HG02798 (cell line): ENCODE data around the gene GPC5.
"Not testable (repeated sequence)": the region's sequence is repeated elsewhere in the genome, so short reads cannot be mapped to it uniquely, and the experiment has no call there.

Experiments
- ATAC-seq: cut with Tn5 transposase; IDR thresholded peaks from one replicate; pipeline ENCODE4 v1.9.1; 2021; ENCODE audit warnings: mild to moderate bottlenecking; ENCODE audit not compliant: unreplicated experiment, poor library complexity

The GPC5 gene

GRCh38 chr13:92480387-92480786 is 1082.0 kb downstream of the GPC5 start:
- no peak for ATAC-seq

DNA sequence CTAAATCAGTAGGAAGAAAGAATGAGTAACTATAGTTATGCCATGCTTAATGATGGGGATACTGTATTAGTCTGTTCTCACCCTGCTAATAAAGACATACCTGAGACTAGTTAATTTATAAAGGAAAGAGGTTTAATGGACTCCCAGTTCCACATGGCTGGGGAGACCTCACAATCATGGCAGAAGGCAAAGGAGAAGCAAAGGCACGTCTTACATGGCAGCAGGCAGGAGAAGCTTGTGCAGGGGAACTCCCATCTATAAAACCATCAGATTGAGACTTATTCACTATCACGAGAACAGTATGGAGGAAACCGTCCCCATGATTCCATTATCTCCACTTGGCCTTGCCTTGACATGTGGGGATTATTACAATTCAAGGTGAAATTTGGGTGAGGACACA is 1084.4 kb downstream of the GPC5 start:
- not testable (repeated sequence) for ATAC-seq

DNA sequence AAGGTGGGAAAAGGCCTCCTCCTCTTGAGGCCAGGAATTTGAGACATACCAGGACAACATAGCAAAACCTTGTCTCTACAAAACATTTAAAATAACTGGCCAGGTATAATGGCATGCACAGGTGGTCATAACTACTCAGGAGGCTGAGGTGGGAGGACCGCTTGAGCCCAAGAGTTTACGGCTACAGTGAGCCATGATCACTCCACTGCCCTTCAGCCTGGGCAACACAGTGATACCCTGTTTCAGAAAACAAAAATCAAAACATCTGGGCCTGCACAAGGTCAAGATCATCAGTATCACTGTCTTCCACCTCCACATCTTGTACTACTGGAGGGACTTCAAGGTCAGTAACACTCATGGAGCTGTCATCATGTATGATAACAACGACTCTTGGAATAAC is 1085.5 kb downstream of the GPC5 start:
- ATAC-seq: no peak

DNA sequence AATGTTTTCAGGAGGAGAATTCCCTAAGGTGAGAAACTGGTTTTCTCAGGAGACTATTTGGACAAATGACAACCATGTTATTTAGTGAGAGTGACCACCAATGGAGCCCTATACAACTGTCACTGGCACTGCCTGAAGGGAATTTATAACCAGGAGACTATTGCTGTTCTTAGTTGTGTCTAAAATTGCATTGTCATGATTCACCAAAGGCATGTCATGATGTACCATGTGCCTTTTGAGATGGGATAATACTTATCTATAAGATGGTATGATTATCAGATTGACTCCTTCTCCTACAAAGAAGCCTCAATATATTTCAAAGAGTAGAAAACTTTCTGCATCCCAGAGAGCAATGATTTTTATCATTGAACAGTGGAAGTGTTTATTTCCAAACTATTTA is 1088.8 kb downstream of the GPC5 start:
- ATAC-seq: no peak

GRCh38 chr13:92488249-92488852 is 1089.9 kb downstream of the GPC5 start:
- ATAC-seq: no peak

- ATAC-seq: no peak
Measured at GRCh38 chr13:92491839-92492238, 1093.4 kb downstream of the GPC5 start.

- ATAC-seq: no peak
Measured at GRCh38 chr13:92494915-92495314, 1096.5 kb downstream of the GPC5 start.

GRCh38 chr13:92500192-92500591 is 1101.8 kb downstream of the GPC5 start:
- ATAC-seq: no peak

DNA sequence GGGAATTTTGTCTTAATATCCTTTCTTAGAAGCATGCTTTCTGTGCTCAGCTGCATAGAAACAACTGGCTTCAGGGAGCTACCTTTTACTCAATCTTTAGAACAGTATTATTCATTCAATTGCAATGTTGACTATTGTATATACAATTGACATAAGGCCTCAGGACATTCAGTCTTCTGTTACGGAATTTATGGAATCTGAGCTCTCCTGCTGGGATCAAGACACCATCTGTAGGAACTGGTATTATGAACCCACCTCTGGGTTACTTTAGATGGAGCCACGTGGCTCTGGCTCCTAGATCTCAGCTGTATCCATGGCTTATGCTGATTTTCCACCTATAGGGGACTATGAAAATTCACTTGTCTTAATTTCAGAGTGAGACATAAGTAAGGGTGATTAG is 1112.0 kb downstream of the GPC5 start:
- ATAC-seq: no peak

GRCh38 chr13:92512852-92513251 is 1114.4 kb downstream of the GPC5 start:
- no peak for ATAC-seq

GRCh38 chr13:92513672-92514071 is 1115.3 kb downstream of the GPC5 start:
- no peak for ATAC-seq

GRCh38 chr13:92514420-92515125 is 1116.2 kb downstream of the GPC5 start:
- ATAC-seq: no peak

DNA sequence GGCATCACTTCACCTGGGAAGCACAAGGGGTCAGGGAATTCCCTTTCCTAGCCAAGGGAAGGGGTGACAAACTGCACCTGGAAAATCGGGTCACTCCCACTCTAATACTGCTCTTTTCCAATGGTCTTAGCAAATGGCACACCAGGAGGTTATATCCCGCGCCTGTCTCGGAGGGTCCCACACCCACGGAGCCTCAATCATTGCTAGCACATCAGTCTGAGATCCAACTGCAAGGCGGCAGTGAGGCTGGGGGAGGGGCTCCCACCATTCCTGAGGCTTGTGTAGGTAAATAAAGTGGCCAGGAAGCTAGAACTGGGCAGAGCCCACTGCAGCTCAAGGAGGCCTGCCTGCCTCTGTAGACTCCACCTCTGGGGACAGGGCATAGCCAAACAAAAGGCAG is 1118.5 kb downstream of the GPC5 start:
- ATAC-seq: not testable (repeated sequence)

GRCh38 chr13:92518622-92519021 is 1120.2 kb downstream of the GPC5 start:
- ATAC-seq: not testable (repeated sequence)

GRCh38 chr13:92530364-92530763 is 1131.9 kb downstream of the GPC5 start:
- ATAC-seq: no peak

DNA sequence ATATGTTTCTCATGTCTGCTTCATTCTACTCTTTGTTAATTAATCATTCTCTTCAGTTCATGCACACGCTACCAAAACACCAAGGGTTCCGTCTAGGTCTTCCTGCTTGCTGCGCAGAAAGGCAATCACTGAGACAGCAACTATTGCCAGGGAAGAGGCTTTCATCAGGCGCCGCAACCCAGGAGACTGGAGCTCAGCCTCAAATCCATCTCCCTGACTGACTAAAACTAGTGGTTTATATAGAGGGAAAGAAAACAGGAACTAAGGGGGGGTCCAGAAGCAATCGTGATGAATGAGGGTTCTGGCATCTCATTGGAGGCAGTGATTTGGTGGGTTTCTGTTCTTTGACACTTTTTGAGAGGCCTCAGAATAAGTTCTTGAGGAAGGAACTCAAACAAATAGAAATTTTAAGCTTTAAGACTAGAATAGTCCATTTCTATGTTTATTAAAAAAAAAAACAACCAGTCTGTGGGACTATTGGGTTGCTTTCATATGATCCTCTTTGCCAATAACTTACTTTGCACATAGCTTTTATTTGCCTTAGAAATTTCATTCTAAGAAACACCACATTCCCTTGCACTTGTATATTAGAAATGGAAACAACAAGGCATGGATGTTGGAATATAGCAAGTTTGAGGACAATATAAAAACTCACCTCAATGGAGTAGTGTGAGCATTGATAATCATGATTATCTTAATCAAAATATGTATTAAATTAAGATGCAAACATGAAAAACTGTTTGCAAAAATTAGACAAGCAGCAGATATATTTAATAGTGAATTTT is 1137.0 kb downstream of the GPC5 start:
- no peak for ATAC-seq

DNA sequence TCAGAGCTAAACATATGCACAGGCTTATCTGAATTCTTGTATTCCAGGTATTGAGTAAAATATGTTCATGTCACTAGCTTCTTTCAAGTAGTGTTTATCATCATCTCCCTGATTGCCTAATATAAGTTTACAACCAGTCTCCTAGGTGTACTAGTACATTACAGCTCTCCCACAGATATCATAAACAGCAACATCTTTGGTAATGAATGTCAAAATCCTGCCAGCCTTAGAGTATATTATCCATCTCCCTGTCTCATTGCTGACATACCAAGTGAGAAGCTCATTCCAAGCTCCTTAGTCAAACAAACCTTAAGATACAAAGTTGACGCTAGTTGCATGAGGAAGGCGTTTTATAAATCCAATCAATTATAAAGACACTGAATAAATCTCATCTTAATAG is 1139.0 kb downstream of the GPC5 start:
- ATAC-seq: no peak

DNA sequence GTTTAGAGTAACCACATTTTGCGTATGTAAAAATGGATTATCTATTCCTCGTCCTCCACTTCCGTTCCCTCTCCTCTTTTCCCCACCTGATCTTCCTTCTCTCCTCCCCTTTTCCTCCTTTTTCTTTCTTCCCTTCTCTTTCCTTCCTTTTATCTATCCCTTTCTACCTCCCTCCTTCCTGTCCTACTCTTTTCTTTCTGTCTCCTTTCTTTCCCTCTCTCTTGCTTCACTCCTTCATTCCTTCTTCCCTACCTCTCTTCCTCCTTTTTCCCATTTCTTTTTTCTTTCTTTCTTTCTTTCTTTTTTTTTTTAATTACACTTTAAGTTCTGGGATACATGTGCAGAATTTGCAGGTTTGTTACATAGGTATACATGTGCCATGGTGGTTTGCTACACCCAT is 1139.7 kb downstream of the GPC5 start:
- no peak for ATAC-seq

DNA sequence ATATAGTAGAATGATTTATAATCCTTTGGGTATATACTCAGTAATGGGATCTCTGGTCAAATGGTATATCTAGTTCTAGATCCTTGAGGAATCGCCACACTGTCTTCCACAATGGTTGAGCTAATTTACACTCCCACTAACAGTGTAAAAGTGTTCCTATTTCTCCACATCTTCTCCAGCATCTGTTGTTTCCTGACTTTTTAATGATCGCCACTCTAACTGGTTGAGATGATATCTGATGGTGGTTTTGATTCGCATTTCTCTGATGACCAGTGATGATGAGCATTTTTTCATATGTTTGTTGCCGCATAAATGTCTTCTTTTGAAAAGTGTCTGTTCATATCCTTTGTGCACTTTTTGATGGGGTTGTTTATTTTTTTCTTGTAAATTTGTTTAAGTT is 1140.7 kb downstream of the GPC5 start:
- ATAC-seq: not testable (repeated sequence)

DNA sequence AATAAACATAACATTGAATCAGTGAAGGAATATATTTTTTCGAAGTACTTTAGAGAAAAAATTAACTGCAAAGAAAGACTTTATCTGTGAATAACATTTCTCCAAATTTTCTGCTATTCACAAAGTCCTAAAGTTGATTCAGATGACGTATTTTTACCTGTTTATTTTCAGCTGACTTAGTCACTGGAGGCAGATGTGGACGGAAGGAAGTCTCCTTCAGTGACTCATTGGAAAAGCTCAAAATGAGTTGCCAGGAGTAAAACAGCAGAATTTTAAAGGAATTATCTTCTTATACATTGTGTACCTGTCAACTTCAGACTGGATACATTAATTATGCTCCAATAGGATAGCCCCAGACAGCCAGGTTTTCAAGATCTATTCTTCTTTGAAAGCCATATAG is 1148.8 kb downstream of the GPC5 start:
- no peak for ATAC-seq

GRCh38 chr13:92549276-92549675 is 1150.9 kb downstream of the GPC5 start:
- ATAC-seq: no peak
